Gastrocnemius medialis (tissue), 4 donors: ENCODE results near the gene ZMYND11. TPM values are rescaled to one million over a fixed set of nuclear protein-coding genes. Genes with fewer than 3 reads are reported as not detected.

ENCODE experiments used
- ATAC-seq, 2 donors: fragments of 150-250 bp; one replicate each; pipeline ENCODE4 v1.9.1; 2016
- DNase-seq, 2 donors: peaks; one replicate each; pipeline ENCODE4 v3.0.0-alpha.2; 2019
- H3K27ac ChIP-seq, 4 donors: fragments of 200-600 bp; sonication (generic); 1 replicate in 1 of 4; 2 replicates in 3 of 4; pipeline ENCODE4 v1.5.1; 2016 to 2018; ENCODE audit warnings: mild to moderate bottlenecking in 2 of 4, moderate library complexity in 1 of 4
- H3K27me3 ChIP-seq, 3 donors: fragments of 200-600 bp; sonication (generic) in 2 of 3; 1 replicate in 1 of 3; 2 replicates in 2 of 3; pipeline versions ENCODE4 v1.5.1 to v1.6.0; 2016 to 2019; ENCODE audit warnings: mild to moderate bottlenecking in 1 of 3, moderate library complexity in 1 of 3
- H3K36me3 ChIP-seq, 2 donors: fragments of 200-600 bp; sonication (generic) in 1 of 2; one replicate each; pipeline ENCODE4 v1.5.1; 2017 to 2018
- H3K4me1 ChIP-seq, 2 donors: fragments of 200-600 bp; sonication (generic) in 1 of 2; one replicate each; pipeline ENCODE4 v1.5.1; 2016 to 2017; ENCODE audit warnings: mild to moderate bottlenecking in 2 of 2
- H3K4me3 ChIP-seq, 4 donors: fragments of 200-600 bp; sonication (generic) in 3 of 4; 1 replicate in 1 of 4; 2 replicates in 3 of 4; pipeline ENCODE4 v1.5.1; 2016 to 2019; ENCODE audit warnings: mild to moderate bottlenecking in 2 of 4
- H3K9me3 ChIP-seq, 3 donors: fragments of 200-600 bp; sonication (generic) in 2 of 3; 1 replicate in 1 of 3; 2 replicates in 2 of 3; pipeline ENCODE4 v1.5.1; 2016 to 2019
- CTCF ChIP-seq, 5 experiments: fragments of 450-650 bp in 3 of 5; fragments of 200-600 bp in 2 of 5; sonication (generic) in 2 of 5; IDR thresholded peaks in 4 of 5; conservative IDR thresholded peaks in 1 of 5; 1 replicate in 4 of 5; 2 replicates in 1 of 5; pipeline ENCODE4 v1.5.1; 2016 to 2019; ENCODE audit warnings: antibody characterized with exemption in 5 of 5, mild to moderate bottlenecking in 3 of 5, moderate library complexity in 3 of 5
- POLR2A ChIP-seq, 2 donors: fragments of 450-650 bp; IDR thresholded peaks; one replicate each; pipeline ENCODE4 v1.6.1; 2017; ENCODE audit warnings: antibody characterized with exemption in 2 of 2, mild to moderate bottlenecking in 2 of 2, moderate library complexity in 2 of 2
- in situ Hi-C, 4 donors: fragments of 200-750 bp; cut with MboI; loops; one replicate each; pipeline versions ENCODE4 v1.15.0 to v1.8.0; 2017; ENCODE audit warnings: low sequenced_read_pairs in 4 of 4
- intact Hi-C: fragments of 100-400 bp; cut with DNase I; formaldehyde crosslinking; loops from one replicate; pipeline ENCODE4 v1.15.1; 2023; ENCODE audit warnings: low total_unique reads
- total RNA-seq, 4 donors: library from RNA; depleted of rRNA; stranded (reverse); fragments of >200 nt; gene quantifications; one replicate each; pipeline versions ENCODE4 v1.1.0 to v1.2.3, GENCODE V29; 2016

The ZMYND11 gene
- total RNA-seq, 4 donors from 2014 or later, result 58.3 to 78.0 (median 65.2) TPM

- Histone ChIP-seq H3K27ac (no peak overlapping the region), H3K27me3 (no peaks in the 10 kb centered on the region), H3K4me1 (no peaks in the 10 kb centered on the region), H3K36me3 (no peaks in the 10 kb centered on the region), H3K4me3 (no peak overlapping the region), H3K9me3 (no peaks in the 10 kb centered on the region)
- in situ Hi-C loops (no loop called here), intact Hi-C loops (no loop called here)
- DNase-seq, result no peak
- ATAC-seq, result no peak
- TF ChIP-seq POLR2A (IDR thresholded peaks at IDR 0.05) (no peak), CTCF (IDR thresholded peaks at IDR 0.05 in 4 of 5, conservative IDR thresholded peaks at IDR 0.05 in 1 of 5) (no peak)
Observed at GRCh38 chr10:94613-95012, 40.6 kb upstream of the ZMYND11 start.

GRCh38 chr10:95356-96115 lies 39.7 kb upstream of the ZMYND11 start:
- no peaks in the 10 kb centered on the region for H3K4me1 ChIP-seq
- no peak for ATAC-seq
- TF ChIP-seq POLR2A (IDR thresholded peaks at IDR 0.05) (no peak), CTCF (IDR thresholded peaks at IDR 0.05 in 4 of 5, conservative IDR thresholded peaks at IDR 0.05 in 1 of 5) (no peak)
- H3K27me3 ChIP-seq, result no peaks in the 10 kb centered on the region
- in situ Hi-C loops (no loop called here), intact Hi-C loops (no loop called here)
- no peak overlapping the region for H3K27ac ChIP-seq
- no peak overlapping the region for H3K4me3 ChIP-seq
- H3K36me3 ChIP-seq, result no peaks in the 10 kb centered on the region
- H3K9me3 ChIP-seq, result no peaks in the 10 kb centered on the region
- no peak for DNase-seq

GRCh38 chr10:96466-96865 lies 38.8 kb upstream of the ZMYND11 start:
- intact Hi-C loops, result no loop called here
- H3K27me3 ChIP-seq, result no peaks in the 10 kb centered on the region
- H3K9me3 ChIP-seq, result no peaks in the 10 kb centered on the region
- H3K27ac ChIP-seq, result no peak overlapping the region
- ATAC-seq (no peak), DNase-seq (no peak)
- H3K4me1 ChIP-seq, result no peaks in the 10 kb centered on the region
- no peaks in the 10 kb centered on the region for H3K36me3 ChIP-seq
- in situ Hi-C loops, result no loop called here
- no peak overlapping the region for H3K4me3 ChIP-seq
- TF ChIP-seq CTCF (IDR thresholded peaks at IDR 0.05 in 4 of 5, conservative IDR thresholded peaks at IDR 0.05 in 1 of 5), result no peak
- no peak for TF ChIP-seq POLR2A (IDR thresholded peaks at IDR 0.05)

- Histone ChIP-seq H3K27ac (no peak overlapping the region), H3K4me1 (no peaks in the 10 kb centered on the region), H3K27me3 (no peaks in the 10 kb centered on the region), H3K36me3 (no peaks in the 10 kb centered on the region), H3K9me3 (no peaks in the 10 kb centered on the region), H3K4me3 (no peak overlapping the region)
- in situ Hi-C loops (no loop called here), intact Hi-C loops (no loop called here)
- no peak for TF ChIP-seq POLR2A (IDR thresholded peaks at IDR 0.05)
- TF ChIP-seq CTCF (IDR thresholded peaks at IDR 0.05 in 4 of 5, conservative IDR thresholded peaks at IDR 0.05 in 1 of 5), result no peak
- no peak for ATAC-seq
- DNase-seq, result no peak
Observed at GRCh38 chr10:104416-104815, 30.8 kb upstream of the ZMYND11 start.
